Measurements from ENCODE around the gene CYP26C1.

GRCh38 chr10:93077860-93078337, 17.3 kb downstream of the CYP26C1 start:
- no peak for TF ChIP-seq CTCF (IDR thresholded peaks at IDR 0.05; ENCODE audit: low read length)
- TF ChIP-seq EZH2 (IDR thresholded peaks at IDR 0.05; ENCODE audit: borderline replicate concordance, low read length) = no peak
